Loucy (cell line): ENCODE results near the gene ZNF319.

Source experiments
- H2AFZ ChIP-seq: fragments of 200-600 bp; sonication (generic); 2 replicates; pipeline ENCODE4 v1.6.0; 2016; ENCODE audit warnings: antibody characterized with exemption, mild to moderate bottlenecking, low read length, moderate library complexity
- H3F3A ChIP-seq: fragments of 200-600 bp; 2 replicates; pipeline ENCODE4 v1.6.0; 2016; ENCODE audit warnings: antibody characterized with exemption, low read depth, mild to moderate bottlenecking
- H3K27me3 ChIP-seq: fragments of 200-600 bp; sonication (generic); 2 replicates; pipeline ENCODE4 v1.6.1; 2014; ENCODE audit warnings: low read length, mild to moderate bottlenecking; ENCODE audit not compliant: insufficient read depth, poor library complexity, severe bottlenecking
- H3K36me3 ChIP-seq: fragments of 200-600 bp; sonication (generic); 2 replicates; pipeline ENCODE4 v1.6.1; 2016; ENCODE audit warnings: low read length; ENCODE audit not compliant: insufficient read depth
- H3K4me1 ChIP-seq: fragments of 200-600 bp; sonication (generic); 2 replicates; pipeline ENCODE4 v1.5.1; 2014; ENCODE audit warnings: low read length, mild to moderate bottlenecking; ENCODE audit not compliant: insufficient read depth, poor library complexity, severe bottlenecking
- H3K4me2 ChIP-seq: fragments of 200-600 bp; sonication (generic); 2 replicates; pipeline ENCODE4 v1.6.0; 2014; ENCODE audit warnings: antibody characterized with exemption, low read length, low read depth, mild to moderate bottlenecking; ENCODE audit not compliant: poor library complexity, severe bottlenecking
- H3K4me3 ChIP-seq: fragments of 200-600 bp; sonication (generic); 2 replicates; pipeline ENCODE4 v1.5.1; 2014; ENCODE audit warnings: low read length, mild to moderate bottlenecking, mixed read lengths; ENCODE audit not compliant: poor library complexity, severe bottlenecking
- H3K79me2 ChIP-seq: fragments of 200-600 bp; sonication (generic); 2 replicates; pipeline ENCODE4 v1.6.1; 2014; ENCODE audit warnings: low read length; ENCODE audit not compliant: insufficient read depth
- H3K9ac ChIP-seq: fragments of 200-600 bp; sonication (generic); 2 replicates; pipeline ENCODE4 v1.6.0; 2014; ENCODE audit warnings: mild to moderate bottlenecking, low read depth, low read length, moderate library complexity; ENCODE audit not compliant: poor library complexity, severe bottlenecking
- H3K9me2 ChIP-seq: fragments of 200-600 bp; sonication (generic); replicated peaks from 2 replicates; pipeline ENCODE4 v1.6.1; 2016; ENCODE audit warnings: low read depth, low read length, mixed read lengths
- H3K9me3 ChIP-seq: fragments of 200-600 bp; sonication (generic); 2 replicates; pipeline ENCODE4 v1.6.1; 2014; ENCODE audit warnings: mild to moderate bottlenecking, antibody characterized with exemption, low read length, low read depth; ENCODE audit not compliant: insufficient read depth
- H4K20me1 ChIP-seq: fragments of 200-600 bp; sonication (generic); 2 replicates; pipeline ENCODE4 v1.6.0; 2014; ENCODE audit warnings: antibody characterized with exemption, low read length, mild to moderate bottlenecking; ENCODE audit not compliant: insufficient read depth, poor library complexity, severe bottlenecking
- EZH2phosphoT487 ChIP-seq: fragments of 200-600 bp; IDR thresholded peaks from 2 replicates; pipeline ENCODE4 v1.6.1; 2018; ENCODE audit warnings: antibody characterized with exemption, mild to moderate bottlenecking, moderate library complexity, borderline replicate concordance
- TF ChIP-seq, protein P1 (sequence below): fragments of 200-600 bp; sonication (generic); conservative IDR thresholded peaks from 2 replicates; pipeline ENCODE4 v1.5.1; 2014; ENCODE audit warnings: mild to moderate bottlenecking, antibody characterized with exemption, low read length

The ZNF319 gene

DNA sequence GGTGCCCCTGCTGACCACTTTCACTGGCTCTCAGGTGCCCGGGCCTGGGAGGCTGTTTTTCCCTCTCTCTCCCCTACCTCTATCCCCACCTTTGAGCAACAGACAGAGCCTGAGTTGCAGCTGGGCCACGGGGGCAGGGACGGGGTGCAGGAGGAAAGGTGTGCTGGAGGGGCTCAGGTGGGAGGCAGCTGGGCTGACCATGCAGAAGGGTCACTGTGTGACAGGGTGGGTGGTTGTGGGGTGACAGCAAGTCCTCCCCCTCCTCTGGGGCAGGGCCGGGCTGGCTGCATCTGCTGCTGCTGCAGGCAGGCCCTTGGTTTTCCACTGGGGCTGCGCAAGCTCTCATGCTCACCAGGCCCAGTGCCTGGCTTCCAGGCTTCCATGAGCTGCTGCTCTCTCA lies 6.6 kb downstream of the ZNF319 start:
- Histone ChIP-seq H3K9me2 (no peaks in the 10 kb centered on the region), H3K4me1 (peaks cover 24% of the 10 kb centered on the region), H3F3A (no peaks in the 10 kb centered on the region), H3K9ac (no peak overlapping the region), H3K27me3 (no peaks in the 10 kb centered on the region), H3K36me3 (peaks cover 8% of the 10 kb centered on the region; the same call in 1 of the 2 replicates), H2AFZ (no peak overlapping the region), H3K79me2 (peaks cover 19% of the 10 kb centered on the region; the same call in 1 of the 2 replicates), H3K4me3 (no peak overlapping the region), H4K20me1 (peaks cover 11% of the 10 kb centered on the region), H3K9me3 (no peaks in the 10 kb centered on the region), H3K4me2 (no peak overlapping the region)
- TF ChIP-seq EZH2phosphoT487: no peak
- TF ChIP-seq, protein P1, sequence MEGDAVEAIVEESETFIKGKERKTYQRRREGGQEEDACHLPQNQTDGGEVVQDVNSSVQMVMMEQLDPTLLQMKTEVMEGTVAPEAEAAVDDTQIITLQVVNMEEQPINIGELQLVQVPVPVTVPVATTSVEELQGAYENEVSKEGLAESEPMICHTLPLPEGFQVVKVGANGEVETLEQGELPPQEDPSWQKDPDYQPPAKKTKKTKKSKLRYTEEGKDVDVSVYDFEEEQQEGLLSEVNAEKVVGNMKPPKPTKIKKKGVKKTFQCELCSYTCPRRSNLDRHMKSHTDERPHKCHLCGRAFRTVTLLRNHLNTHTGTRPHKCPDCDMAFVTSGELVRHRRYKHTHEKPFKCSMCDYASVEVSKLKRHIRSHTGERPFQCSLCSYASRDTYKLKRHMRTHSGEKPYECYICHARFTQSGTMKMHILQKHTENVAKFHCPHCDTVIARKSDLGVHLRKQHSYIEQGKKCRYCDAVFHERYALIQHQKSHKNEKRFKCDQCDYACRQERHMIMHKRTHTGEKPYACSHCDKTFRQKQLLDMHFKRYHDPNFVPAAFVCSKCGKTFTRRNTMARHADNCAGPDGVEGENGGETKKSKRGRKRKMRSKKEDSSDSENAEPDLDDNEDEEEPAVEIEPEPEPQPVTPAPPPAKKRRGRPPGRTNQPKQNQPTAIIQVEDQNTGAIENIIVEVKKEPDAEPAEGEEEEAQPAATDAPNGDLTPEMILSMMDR: no peak

DNA sequence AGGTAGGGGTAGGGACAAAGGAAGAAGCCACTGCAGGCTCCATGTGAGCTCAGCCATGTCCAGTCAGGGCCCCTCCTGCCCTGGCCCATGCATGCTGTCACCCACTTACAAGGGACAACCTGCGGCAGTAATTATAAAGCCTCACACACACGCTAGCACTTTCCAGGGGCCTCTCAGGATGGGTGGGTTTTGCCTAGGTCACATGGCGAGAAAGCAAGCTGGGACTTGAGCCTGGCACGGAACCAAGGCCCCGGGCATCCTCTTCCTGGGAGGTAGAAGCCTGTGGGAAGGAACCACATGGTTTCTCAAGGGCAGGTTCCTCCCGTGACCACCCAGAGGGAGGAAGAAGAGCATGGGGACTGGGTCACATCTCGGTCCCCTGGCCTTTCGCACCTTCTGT lies 7.0 kb downstream of the ZNF319 start:
- H3K79me2 ChIP-seq: peaks cover 15% of the 10 kb centered on the region; the same call in 1 of the 2 replicates
- H3K9me2 ChIP-seq: no peaks in the 10 kb centered on the region
- no peaks in the 10 kb centered on the region for H3K9me3 ChIP-seq
- no peak overlapping the region for H3K9ac ChIP-seq
- peaks cover 9% of the 10 kb centered on the region for H4K20me1 ChIP-seq
- no peaks in the 10 kb centered on the region for H3F3A ChIP-seq
- H3K4me1 ChIP-seq: peaks cover 19% of the 10 kb centered on the region
- H3K4me3 ChIP-seq: no peak overlapping the region
- H2AFZ ChIP-seq: no peak overlapping the region
- no peak overlapping the region for H3K4me2 ChIP-seq
- no peaks in the 10 kb centered on the region for H3K27me3 ChIP-seq
- TF ChIP-seq EZH2phosphoT487: no peak
- TF ChIP-seq, protein P1: no peak
- peaks cover 8% of the 10 kb centered on the region; the same call in 1 of the 2 replicates for H3K36me3 ChIP-seq

DNA sequence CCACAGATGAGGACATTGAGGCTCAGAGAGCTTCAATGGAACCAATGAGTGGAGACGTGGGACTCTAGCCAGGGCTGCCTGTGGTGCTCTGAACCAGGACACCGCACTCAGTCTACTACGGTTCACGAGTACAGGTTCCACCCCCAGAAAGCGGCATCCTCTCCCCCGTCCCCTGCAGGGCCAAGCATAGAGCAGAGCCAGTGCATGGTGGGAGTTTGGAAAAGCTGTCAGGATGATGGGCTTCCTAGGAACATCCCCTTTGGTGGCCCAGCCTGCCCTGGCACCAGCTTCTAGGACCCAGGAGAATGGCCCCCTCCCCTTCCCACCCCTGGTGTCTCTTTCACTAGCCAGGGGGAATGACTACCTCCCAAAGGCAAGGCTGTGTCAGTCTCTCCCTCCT lies 8.4 kb downstream of the ZNF319 start:
- no peak for TF ChIP-seq EZH2phosphoT487
- TF ChIP-seq, protein P1: no peak
- Histone ChIP-seq H3K79me2 (peaks cover 5% of the 10 kb centered on the region; the same call in 1 of the 2 replicates), H3K4me1 (peaks cover 12% of the 10 kb centered on the region), H3K27me3 (no peaks in the 10 kb centered on the region), H3K4me3 (no peak overlapping the region), H3K9me3 (no peaks in the 10 kb centered on the region), H3K9me2 (no peaks in the 10 kb centered on the region), H3K9ac (no peak overlapping the region), H3F3A (no peaks in the 10 kb centered on the region), H3K36me3 (peaks cover 6% of the 10 kb centered on the region; the same call in 1 of the 2 replicates), H3K4me2 (no peak overlapping the region), H4K20me1 (peaks cover 3% of the 10 kb centered on the region), H2AFZ (no peak overlapping the region)
